GM10847 (cell line): Measurements from ENCODE around the gene HSDL2.

Experiments
- POLR2A ChIP-seq: IDR thresholded peaks from 2 replicates; pipeline ENCODE4 v1.6.1; 2011; ENCODE audit not compliant: insufficient read length; ENCODE audit errors: extremely low read depth

The HSDL2 gene

GRCh38 chr9:112479221-112479620 lies 99.3 kb downstream of the HSDL2 start:
- no peak for TF ChIP-seq POLR2A

DNA sequence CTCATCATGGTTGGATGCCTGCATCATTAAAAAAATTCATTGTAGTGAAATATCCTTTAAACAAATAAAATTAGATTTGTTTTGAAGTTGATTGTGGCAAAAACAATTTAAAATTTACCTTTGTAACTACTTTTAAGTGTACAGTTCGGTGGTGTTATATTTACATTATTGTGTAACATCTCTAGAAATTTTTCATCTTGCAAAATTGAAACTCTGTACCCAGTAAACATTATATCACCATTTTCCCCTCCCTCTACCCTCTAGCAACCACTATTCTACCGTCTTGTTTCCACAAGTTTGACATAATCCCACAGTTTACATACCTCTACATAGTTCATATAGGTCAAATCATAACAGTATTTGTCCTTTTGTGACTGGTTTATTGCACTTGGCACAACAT lies 104.7 kb downstream of the HSDL2 start:
- no peak for TF ChIP-seq POLR2A

- TF ChIP-seq POLR2A: no peak
Observed at GRCh38 chr9:112485574-112485973, 105.7 kb downstream of the HSDL2 start.

DNA sequence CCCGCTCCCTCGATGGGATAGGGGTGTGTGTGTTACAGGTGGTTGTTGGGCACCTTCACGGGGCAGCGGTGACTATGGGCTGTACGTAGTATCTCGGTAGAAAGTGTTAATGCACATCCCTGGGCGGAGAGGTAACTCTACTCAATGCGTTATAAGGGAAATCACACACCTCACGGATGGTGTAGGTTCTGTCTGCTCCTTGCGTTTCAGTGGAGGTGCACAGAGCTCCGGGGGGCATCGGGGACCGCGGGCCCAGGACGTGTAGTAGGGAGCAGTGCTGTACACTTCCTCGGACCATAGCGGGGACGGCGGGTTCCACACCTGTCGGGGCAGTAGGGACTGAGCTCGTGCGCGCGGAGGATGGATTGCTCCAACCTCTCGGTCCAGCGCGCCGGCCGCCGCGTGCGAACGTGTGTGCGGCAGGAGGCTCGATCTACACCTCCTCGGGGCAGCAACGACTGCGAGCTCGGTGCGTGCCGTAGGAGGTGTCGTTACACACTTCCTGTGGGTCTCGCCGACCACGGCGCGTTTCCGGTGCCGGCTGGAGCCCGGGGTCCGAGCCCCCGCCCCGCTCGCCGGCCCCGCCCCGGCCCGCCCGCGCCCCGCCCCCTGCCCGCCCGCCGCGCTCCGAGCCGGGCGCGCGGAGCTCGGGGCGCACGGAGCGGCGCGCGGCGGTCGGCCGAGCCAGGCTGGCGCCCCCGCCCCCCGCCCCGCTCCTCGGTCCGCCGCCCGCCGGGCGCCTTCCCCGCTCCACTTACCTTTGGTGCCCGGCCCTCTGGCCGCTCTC lies 106.5 kb downstream of the HSDL2 start, which contains the start of gene KIAA1958:
Gene KIAA1958, plus strand, starts transcription at position 607 of the 787 bp plus-strand sequence. CDS start 87,254 bp downstream, outside the sequence.
- TF ChIP-seq POLR2A: peak; percentile 95

DNA sequence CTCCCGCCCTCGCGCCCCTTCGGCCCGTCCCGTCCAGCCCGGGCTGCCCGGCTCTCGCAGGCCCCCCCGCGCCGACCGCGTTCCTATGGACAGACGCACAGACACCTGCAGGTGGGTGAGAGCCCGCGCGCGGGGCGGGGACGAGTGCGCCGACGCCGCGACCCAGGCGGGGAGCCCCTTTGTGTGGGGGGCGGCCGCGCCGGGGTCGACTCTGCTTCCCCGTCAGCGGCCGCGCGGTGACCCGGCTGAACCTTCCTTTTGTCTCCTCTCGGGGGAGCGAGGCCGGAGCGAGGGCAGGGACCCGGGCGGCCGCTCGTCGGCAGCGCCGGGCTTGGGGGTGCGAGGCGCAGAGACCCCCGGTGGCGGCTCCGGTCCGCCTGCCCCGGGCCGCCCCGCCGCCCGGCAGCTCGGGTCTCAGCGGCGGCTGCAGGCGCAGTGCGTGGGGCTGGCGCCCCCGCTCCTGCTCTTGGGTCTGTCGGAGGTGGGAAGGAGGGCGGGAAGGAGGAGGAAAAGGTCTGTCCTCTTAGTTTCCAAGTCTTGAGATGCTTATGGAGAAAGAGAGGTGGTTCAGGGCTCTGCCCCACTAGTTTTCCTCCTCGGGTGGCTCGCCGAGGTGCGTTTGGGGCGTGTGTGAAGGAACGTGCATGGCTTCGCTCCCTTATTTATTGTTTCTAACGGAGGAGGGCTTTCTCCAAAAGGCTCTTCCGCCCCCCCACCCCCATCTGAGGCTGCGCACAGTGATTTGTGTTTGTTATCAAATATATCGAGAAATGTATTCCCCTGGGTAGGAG lies 107.3 kb downstream of the HSDL2 start:
- no peak for TF ChIP-seq POLR2A

DNA sequence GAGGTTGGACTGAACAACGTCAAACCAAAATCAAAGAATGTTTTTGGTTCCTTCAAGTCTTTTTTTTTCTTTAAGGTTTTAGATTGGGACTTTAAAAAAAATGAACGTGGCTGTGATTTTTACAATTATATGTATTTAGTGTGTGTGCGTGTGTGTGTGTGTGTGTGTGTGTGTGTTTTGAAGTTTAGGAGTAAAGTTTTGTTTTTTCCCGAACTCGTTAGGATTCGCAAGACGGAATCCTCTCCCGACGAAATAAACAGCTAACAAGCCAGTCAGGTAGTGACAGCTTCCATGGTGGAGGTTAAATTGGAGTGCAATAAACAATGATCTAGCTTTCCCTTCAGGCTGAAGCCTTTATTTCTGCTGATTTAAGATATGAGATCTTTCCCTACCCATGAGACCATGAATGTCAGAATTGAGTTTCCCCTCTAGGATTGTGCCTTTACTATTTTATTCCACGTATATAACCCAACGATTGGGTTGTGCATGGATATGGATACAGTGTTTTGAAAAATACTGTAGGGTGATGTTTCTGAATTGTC lies 108.0 kb downstream of the HSDL2 start:
- TF ChIP-seq POLR2A: no peak

DNA sequence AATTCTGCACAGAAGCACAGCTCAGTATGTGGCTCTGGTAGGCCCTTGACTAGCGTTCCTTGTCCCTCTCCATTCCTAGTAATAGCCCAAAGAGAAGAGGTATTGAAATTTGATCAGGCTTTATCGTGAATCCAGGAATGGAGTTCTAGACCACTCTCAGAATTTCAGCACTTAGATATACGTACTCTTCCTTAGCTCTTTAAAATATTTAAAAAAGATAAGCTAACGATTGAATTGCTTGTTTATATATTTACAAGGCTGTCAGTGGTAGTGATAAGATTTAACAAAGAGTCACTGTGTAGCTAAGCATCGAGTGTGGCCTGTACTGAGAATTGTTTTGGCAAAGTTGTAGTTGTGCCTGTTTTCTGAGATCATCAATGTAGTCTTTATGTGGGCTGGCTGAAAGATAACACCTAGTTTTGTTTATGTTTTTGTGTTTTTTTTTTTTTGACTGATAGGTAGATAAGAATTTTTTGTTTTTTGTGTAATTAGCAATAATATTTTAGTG lies 109.2 kb downstream of the HSDL2 start:
- no peak for TF ChIP-seq POLR2A

DNA sequence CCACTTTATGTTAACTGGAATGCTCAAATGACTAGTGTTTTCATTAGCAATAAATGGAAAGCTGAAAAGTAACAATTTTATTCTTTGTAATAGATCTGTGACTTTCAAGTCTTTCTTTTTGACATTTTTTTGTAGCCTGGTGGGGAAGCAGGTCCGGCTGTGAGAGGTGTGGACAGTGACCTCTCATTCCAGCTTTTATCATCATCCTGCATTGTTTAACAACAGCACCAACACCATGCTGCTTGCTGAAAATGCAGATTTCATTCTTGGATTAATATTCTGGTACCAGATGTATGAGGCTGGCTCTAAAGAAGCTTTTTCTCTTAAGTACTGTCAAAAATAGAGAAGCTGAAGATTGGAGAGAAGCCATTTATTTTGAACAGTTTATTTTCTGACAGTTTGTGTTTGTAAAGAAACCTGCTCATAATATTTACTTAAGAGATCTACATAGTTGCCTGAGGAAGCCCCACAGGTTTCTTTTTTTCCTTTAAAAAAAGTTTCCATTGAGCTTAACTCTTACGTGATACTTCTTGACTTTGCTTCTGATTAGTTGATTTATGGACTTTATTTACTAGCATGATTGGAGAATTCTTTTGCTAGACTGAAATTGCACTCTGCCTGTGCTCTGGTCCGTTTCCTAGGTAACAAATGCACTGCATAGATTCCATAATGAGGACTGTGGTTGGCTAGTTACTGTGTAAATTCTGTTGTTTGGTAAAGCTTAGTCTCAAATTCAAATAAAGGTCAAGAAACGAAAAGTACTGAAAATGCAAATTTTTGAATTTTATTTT lies 110.2 kb downstream of the HSDL2 start:
- TF ChIP-seq POLR2A: no peak

GRCh38 chr9:112493393-112494137 lies 113.7 kb downstream of the HSDL2 start:
- no peak for TF ChIP-seq POLR2A

GRCh38 chr9:112494153-112494552 lies 114.2 kb downstream of the HSDL2 start:
- no peak for TF ChIP-seq POLR2A

GRCh38 chr9:112495614-112496013 lies 115.7 kb downstream of the HSDL2 start:
- TF ChIP-seq POLR2A: no peak

- TF ChIP-seq POLR2A: no peak
Observed at GRCh38 chr9:112496074-112496722, 116.3 kb downstream of the HSDL2 start.

GRCh38 chr9:112500842-112501241 lies 120.9 kb downstream of the HSDL2 start:
- no peak for TF ChIP-seq POLR2A

DNA sequence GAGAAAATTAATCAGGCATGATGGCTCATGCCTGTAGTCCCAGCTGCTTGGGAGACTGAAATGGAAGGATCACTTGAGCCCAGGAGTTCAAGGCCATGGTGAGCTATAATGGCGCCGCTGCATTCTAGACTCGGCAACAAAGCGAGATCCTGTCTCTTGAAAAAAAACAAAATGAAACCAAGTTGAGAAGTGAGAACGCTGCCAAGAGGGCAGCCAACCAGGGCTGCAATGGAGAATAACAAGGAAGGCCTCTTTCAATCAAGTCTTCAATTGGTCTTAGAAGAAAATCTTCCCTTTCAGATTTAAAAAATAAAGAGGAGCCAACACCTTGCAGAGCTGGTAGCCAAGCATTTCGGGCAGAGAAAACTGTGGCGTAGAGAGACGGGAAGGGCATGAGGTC lies 121.4 kb downstream of the HSDL2 start:
- no peak for TF ChIP-seq POLR2A
